RWPE1 (cell line): ENCODE measurements around the gene DYNLT1.
"Not testable (repeated sequence)": the region's sequence is repeated elsewhere in the genome, so short reads cannot be mapped to it uniquely, and the experiment has no call there.

ENCODE experiments used
- CTCF ChIA-PET: fragments of 350-600 bp; sonication (Branson Sonifier 250); formaldehyde crosslinking; extraction: SDS; loops from one replicate; lab custom pipeline; 2021; lab: Yijun Ruan, JAX
- POLR2A ChIA-PET: fragments of 400-600 bp; formaldehyde crosslinking; extraction: SDS; loops from one replicate; lab custom pipeline; 2020; ENCODE audit warnings: antibody characterized with exemption; ENCODE audit not compliant: low non-redundant PET; lab: Yijun Ruan, JAX
- DNase-seq: peaks from one replicate; pipeline ENCODE4 v3.0.0; 2012; ENCODE audit warnings: low spot score
- H3K27ac ChIP-seq: fragments of 450-650 bp; 2 replicates; pipeline ENCODE4 v1.5.1; 2017
- CTCF ChIP-seq: fragments of 450-650 bp; conservative IDR thresholded peaks from 2 replicates; pipeline ENCODE4 v1.5.1; 2017; ENCODE audit warnings: low read depth, mild to moderate bottlenecking

The DYNLT1 gene

GRCh38 chr6:158655569-158656450, 11.3 kb upstream of the DYNLT1 start:
- POLR2A ChIA-PET = no interaction called here

GRCh38 chr6:158654960-158655489, 10.5 kb upstream of the DYNLT1 start:
- DNase-seq = no peak
- ChIA-PET CTCF (interaction anchor here (1.5 kb wide), 1 partner anchor 434 kb away, joined by 3 read pairs; no protein-coding TSS in a partner anchor), POLR2A (no interaction called here)
- no peak overlapping the region for H3K27ac ChIP-seq
- TF ChIP-seq CTCF = no peak

More at GRCh38 chr6:158655569-158656450, 11.3 kb upstream of the DYNLT1 start:
- TF ChIP-seq CTCF = no peak
- CTCF ChIA-PET = interaction anchor here (1.5 kb wide), 1 partner anchor 435 kb away, joined by 3 read pairs; no protein-coding TSS in a partner anchor
- no peak for DNase-seq
- no peak overlapping the region for H3K27ac ChIP-seq

- DNase-seq = no peak
- CTCF ChIA-PET = interaction anchor here (1.5 kb wide), 1 partner anchor 433 kb away, joined by 3 read pairs; no protein-coding TSS in a partner anchor
- POLR2A ChIA-PET = no interaction called here
- H3K27ac ChIP-seq = no peak overlapping the region
- TF ChIP-seq CTCF = no peak
Measured at GRCh38 chr6:158654498-158654897, 10.0 kb upstream of the DYNLT1 start.

GRCh38 chr6:158653577-158654354, 9.2 kb upstream of the DYNLT1 start:
- DNase-seq = no peak
- ChIA-PET CTCF (no interaction called here), POLR2A (no interaction called here)
- no peak overlapping the region for H3K27ac ChIP-seq
- TF ChIP-seq CTCF = no peak

- H3K27ac ChIP-seq, DNase-seq, CTCF ChIA-PET, POLR2A ChIA-PET: not testable (repeated sequence)
Measured at GRCh38 chr6:158651981-158652737, 7.6 kb upstream of the DYNLT1 start.

- DNase-seq = no peak
- H3K27ac ChIP-seq = no peak within 1 kb of the TSS
- POLR2A ChIA-PET = no interaction called here
- no peak for TF ChIP-seq CTCF
- CTCF ChIA-PET = no interaction called here
Measured at GRCh38 chr6:158649289-158650143, 5.0 kb upstream of the DYNLT1 start, which contains the start of gene SYTL3. Gene SYTL3, plus strand, starts transcription at chr6:158650054. Its CDS starts 13,215 bp downstream, at chr6:158663269.
